ENCODE results near the gene NTSR1.

NTSR1 gene

GRCh38 chr20:62735331-62735821 lies 26.7 kb downstream of the NTSR1 start:
- in situ Hi-C loops (cut with HindIII; ENCODE audit: low sequenced_read_pairs): no loop called here
- no peak for TF ChIP-seq CTCF (IDR thresholded peaks at IDR 0.05; ENCODE audit: low read depth, low read length, missing control alignments)
- no peak for DNase-seq (ENCODE audit: low read depth)
- no peak overlapping the region for H3K4me3 ChIP-seq (ENCODE audit: low read depth, low read length)

GRCh38 chr20:62736026-62736406 lies 27.4 kb downstream of the NTSR1 start:
- in situ Hi-C loops (cut with HindIII; ENCODE audit: low sequenced_read_pairs): no loop called here
- H3K4me3 ChIP-seq (ENCODE audit: low read depth, low read length): no peak overlapping the region
- no peak for TF ChIP-seq CTCF (IDR thresholded peaks at IDR 0.05; ENCODE audit: low read depth, low read length, missing control alignments)
- no peak for DNase-seq (ENCODE audit: low read depth)

- no peak for TF ChIP-seq CTCF (IDR thresholded peaks at IDR 0.05; ENCODE audit: low read depth, low read length, missing control alignments)
- DNase-seq (ENCODE audit: low read depth): no peak
- in situ Hi-C loops (cut with HindIII; ENCODE audit: low sequenced_read_pairs): no loop called here
- no peak overlapping the region for H3K4me3 ChIP-seq (ENCODE audit: low read depth, low read length)
These were observed 27.9 kb downstream of the NTSR1 start for GRCh38 chr20:62736407-62737071.

- no peak overlapping the region for H3K4me3 ChIP-seq (ENCODE audit: low read depth, low read length)
- no peak for TF ChIP-seq CTCF (IDR thresholded peaks at IDR 0.05; ENCODE audit: low read depth, low read length, missing control alignments)
- DNase-seq (ENCODE audit: low read depth): no peak
- in situ Hi-C loops (cut with HindIII; ENCODE audit: low sequenced_read_pairs): no loop called here
These were observed 28.7 kb downstream of the NTSR1 start for GRCh38 chr20:62737271-62737811.

GRCh38 chr20:62738025-62738881 lies 29.6 kb downstream of the NTSR1 start:
- TF ChIP-seq CTCF (IDR thresholded peaks at IDR 0.05; ENCODE audit: low read depth, low read length, missing control alignments): no peak
- in situ Hi-C loops (cut with HindIII; ENCODE audit: low sequenced_read_pairs): no loop called here
- DNase-seq (ENCODE audit: low read depth): no peak
- H3K4me3 ChIP-seq (ENCODE audit: low read depth, low read length): no peak overlapping the region

- in situ Hi-C loops (cut with HindIII; ENCODE audit: low sequenced_read_pairs): no loop called here
- no peak overlapping the region for H3K4me3 ChIP-seq (ENCODE audit: low read depth, low read length)
- DNase-seq (ENCODE audit: low read depth): no peak
- TF ChIP-seq CTCF (IDR thresholded peaks at IDR 0.05; ENCODE audit: low read depth, low read length, missing control alignments): no peak
These were observed 30.4 kb downstream of the NTSR1 start for GRCh38 chr20:62739067-62739466.
